SK-N-SH (cell line): ENCODE measurements around the gene FAM153A.
"Not testable (repeated sequence)": the region's sequence is repeated elsewhere in the genome, so short reads cannot be mapped to it uniquely, and the experiment has no call there.

Experiments used
- CTCF ChIP-seq: fragments of 200-600 bp; sonication (generic); IDR thresholded peaks from 2 replicates; pipeline ENCODE4 v1.6.1; 2017; ENCODE audit warnings: antibody characterized with exemption, mild to moderate bottlenecking, moderate library complexity
- ELF1 ChIP-seq: IDR thresholded peaks from 2 replicates; pipeline ENCODE4 v1.4.0; 2012
- EP300 ChIP-seq, 2 experiments: IDR thresholded peaks; 2 replicates each; pipeline versions ENCODE4 v1.4.0 to v1.6.1; 2012; ENCODE audit warnings: borderline replicate concordance in 1 of 2, low read depth in 1 of 2, low read length in 1 of 2
- GABPA ChIP-seq: IDR thresholded peaks from 2 replicates; pipeline ENCODE4 v1.4.0; 2012; ENCODE audit warnings: low read depth, mild to moderate bottlenecking
- JUND ChIP-seq: IDR thresholded peaks from 2 replicates; pipeline ENCODE4 v1.4.0; 2012
- MEF2A ChIP-seq: IDR thresholded peaks from 2 replicates; pipeline ENCODE4 v1.4.0; 2012; ENCODE audit warnings: low read depth, borderline replicate concordance
- NFIC ChIP-seq: IDR thresholded peaks from 2 replicates; pipeline ENCODE4 v1.4.0; 2012; ENCODE audit warnings: borderline replicate concordance
- PBX3 ChIP-seq: IDR thresholded peaks from 2 replicates; pipeline ENCODE4; 2012
- POLR2AphosphoS5 ChIP-seq: IDR thresholded peaks from 2 replicates; pipeline ENCODE4 v1.6.1; 2012; ENCODE audit warnings: low read depth, low read length
- RCOR1 ChIP-seq: fragments of 150-350 bp; IDR thresholded peaks from 2 replicates; pipeline ENCODE4 v1.6.1; 2017; ENCODE audit warnings: antibody characterized with exemption, low read length
- RFX5 ChIP-seq: IDR thresholded peaks from 2 replicates; pipeline ENCODE4 v1.6.1; 2012; ENCODE audit warnings: mild to moderate bottlenecking, improper control_type of control experiment, low read length
- TCF12 ChIP-seq: IDR thresholded peaks from 2 replicates; pipeline ENCODE4 v1.4.0; 2012
- USF2 ChIP-seq: fragments of 150-350 bp; IDR thresholded peaks from 2 replicates; pipeline ENCODE4 v1.6.1; 2017; ENCODE audit warnings: antibody characterized with exemption, low read length, low read depth, borderline replicate concordance
- YY1 ChIP-seq: IDR thresholded peaks from 2 replicates; pipeline ENCODE4 v1.4.0; 2012; ENCODE audit warnings: low read depth, mild to moderate bottlenecking

GRCh38 chr5:177812814-177813425 is 30.2 kb upstream of the FAM153A start:
- TF ChIP-seq RFX5; JUND; MEF2A; CTCF; NFIC; ELF1; EP300 (IDR thresholded peaks at IDR 0.05; ENCODE audit: borderline replicate concordance in 1 of 2, low read depth in 1 of 2, low read length in 1 of 2); USF2; PBX3; YY1; TCF12; POLR2AphosphoS5; GABPA; RCOR1: not testable (repeated sequence)
